Measurements from ENCODE around the gene ZSCAN5A. TPM values are rescaled to one million over a fixed set of nuclear protein-coding genes. Genes with fewer than 3 reads are reported as not detected.
A peak's percentile ranks its signal among the peaks of the same experiment; 100 is the strongest.

The ZSCAN5A gene
- total RNA-seq, 1 donor from 2014 or later, result 8.9 TPM

DNA sequence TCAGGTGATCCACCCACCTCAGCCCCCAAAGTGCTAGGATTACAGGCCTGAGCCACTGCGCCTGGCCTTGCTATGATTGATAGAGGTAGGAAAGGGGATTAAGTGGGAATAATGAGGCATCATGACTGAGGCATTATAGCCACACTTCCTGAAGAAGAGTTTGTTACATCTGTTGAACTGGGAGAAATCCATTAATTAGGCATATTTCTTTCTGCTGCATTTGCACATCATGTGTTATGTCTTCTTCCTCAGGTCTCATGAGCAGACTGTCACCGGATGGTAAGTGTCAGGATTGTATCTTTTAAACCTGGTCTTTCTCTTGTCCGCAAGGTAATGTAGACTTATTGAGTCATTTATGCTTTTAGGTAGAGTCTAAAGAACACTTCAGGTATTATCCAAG, 29.9 kb downstream of the ZSCAN5A start:
- H3K4me3 Mint-ChIP-seq (ENCODE audit: unreplicated experiment), result no peak overlapping the region
- H3K36me3 Mint-ChIP-seq (ENCODE audit: unreplicated experiment), result peaks cover 6% of the 10 kb centered on the region
- no peak for DNase-seq (ENCODE audit: extremely low spot score, unreplicated experiment)
- H3K27me3 Mint-ChIP-seq (ENCODE audit: unreplicated experiment), result no peaks in the 10 kb centered on the region
- no peak overlapping the region for H3K27ac Mint-ChIP-seq (ENCODE audit: unreplicated experiment)
- TF ChIP-seq CTCF (IDR thresholded peaks at IDR 0.05), result no peak
- no peaks in the 10 kb centered on the region for H3K4me1 Mint-ChIP-seq (ENCODE audit: unreplicated experiment)
- H3K9me3 Mint-ChIP-seq (ENCODE audit: unreplicated experiment), result peaks cover 5% of the 10 kb centered on the region

GRCh38 chr19:56282809-56283208, 31.8 kb downstream of the ZSCAN5A start:
- Mint-ChIP-seq H3K4me3 (ENCODE audit: unreplicated experiment) (no peak overlapping the region), H3K27ac (ENCODE audit: unreplicated experiment) (no peak overlapping the region)

DNA sequence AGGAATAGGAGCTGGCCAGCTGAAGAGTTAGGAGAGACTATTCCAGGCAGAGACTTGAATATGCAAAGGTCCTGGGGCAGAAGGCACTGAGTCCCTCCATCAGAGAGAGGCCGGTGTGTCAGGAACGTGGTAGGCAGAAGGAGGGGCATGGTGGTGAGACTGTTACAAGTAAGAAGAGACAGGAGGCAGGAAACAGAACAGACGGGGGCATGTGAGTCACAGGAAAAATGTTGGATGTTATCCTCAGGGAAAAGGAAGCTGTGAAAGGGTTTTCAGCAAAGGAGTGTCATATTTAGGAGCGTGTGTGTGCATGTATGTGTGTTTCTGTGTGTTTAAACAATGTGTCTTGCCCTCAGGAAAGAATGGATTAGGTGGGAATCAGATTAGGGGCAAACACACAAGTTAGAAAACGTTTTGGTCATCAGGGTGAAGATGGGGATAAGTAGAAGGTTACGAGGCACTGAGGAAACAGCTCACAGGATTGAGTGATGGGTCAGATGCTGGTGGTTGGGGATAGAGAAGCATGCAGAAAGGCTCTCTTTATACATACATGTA, 41.0 kb downstream of the ZSCAN5A start:
- Mint-ChIP-seq H3K9me3 (ENCODE audit: unreplicated experiment) (peaks cover 6% of the 10 kb centered on the region), H3K4me3 (ENCODE audit: unreplicated experiment) (no peak overlapping the region), H3K36me3 (ENCODE audit: unreplicated experiment) (peaks cover 3% of the 10 kb centered on the region), H3K27me3 (ENCODE audit: unreplicated experiment) (no peaks in the 10 kb centered on the region), H3K4me1 (ENCODE audit: unreplicated experiment) (peaks cover 6% of the 10 kb centered on the region), H3K27ac (ENCODE audit: unreplicated experiment) (peak overlapping the region; percentile 5)
- no peak for DNase-seq (ENCODE audit: extremely low spot score, unreplicated experiment)
- no peak for TF ChIP-seq CTCF (IDR thresholded peaks at IDR 0.05)

More at GRCh38 chr19:56282809-56283208, 31.8 kb downstream of the ZSCAN5A start:
- Mint-ChIP-seq H3K27me3 (ENCODE audit: unreplicated experiment) (no peaks in the 10 kb centered on the region), H3K36me3 (ENCODE audit: unreplicated experiment) (no peaks in the 10 kb centered on the region), H3K4me1 (ENCODE audit: unreplicated experiment) (no peaks in the 10 kb centered on the region), H3K9me3 (ENCODE audit: unreplicated experiment) (peaks cover 5% of the 10 kb centered on the region)
- TF ChIP-seq CTCF (IDR thresholded peaks at IDR 0.05), result no peak
- DNase-seq (ENCODE audit: extremely low spot score, unreplicated experiment), result no peak

GRCh38 chr19:56272161-56272798, 42.4 kb downstream of the ZSCAN5A start, which contains the start of gene EDDM13:
EDDM13 (plus strand) TSS chr19:56272748; CDS start chr19:56272835, 87 bp downstream.
- Mint-ChIP-seq H3K27ac (ENCODE audit: unreplicated experiment) (no peak within 1 kb of the TSS), H3K27me3 (ENCODE audit: unreplicated experiment) (no peaks in the 10 kb centered on the region), H3K4me1 (ENCODE audit: unreplicated experiment) (peaks cover 6% of the 10 kb centered on the region), H3K4me3 (ENCODE audit: unreplicated experiment) (no peak within 1 kb of the TSS), H3K9me3 (ENCODE audit: unreplicated experiment) (peaks cover 4% of the 10 kb centered on the region), H3K36me3 (ENCODE audit: unreplicated experiment) (peaks cover 3% of the 10 kb centered on the region)
- DNase-seq (ENCODE audit: extremely low spot score, unreplicated experiment), result no peak
- TF ChIP-seq CTCF (IDR thresholded peaks at IDR 0.05), result no peak

GRCh38 chr19:56271151-56271550, 43.5 kb downstream of the ZSCAN5A start:
- no peak for TF ChIP-seq CTCF (IDR thresholded peaks at IDR 0.05)
- no peak overlapping the region for H3K27ac Mint-ChIP-seq (ENCODE audit: unreplicated experiment)
- no peak for DNase-seq (ENCODE audit: extremely low spot score, unreplicated experiment)
- peaks cover 6% of the 10 kb centered on the region for H3K4me1 Mint-ChIP-seq (ENCODE audit: unreplicated experiment)
- no peaks in the 10 kb centered on the region for H3K9me3 Mint-ChIP-seq (ENCODE audit: unreplicated experiment)
- no peaks in the 10 kb centered on the region for H3K27me3 Mint-ChIP-seq (ENCODE audit: unreplicated experiment)
- H3K4me3 Mint-ChIP-seq (ENCODE audit: unreplicated experiment), result no peak overlapping the region
- peaks cover 3% of the 10 kb centered on the region for H3K36me3 Mint-ChIP-seq (ENCODE audit: unreplicated experiment)
